SK-N-SH (cell line): ENCODE data around the gene SLC8B1. TPM values are rescaled to one million over a fixed set of nuclear protein-coding genes. Genes with fewer than 3 reads are reported as not detected.

Source experiments
- CTCF ChIA-PET: fragments of 300-600, 350-600 bp; formaldehyde crosslinking; extraction: SDS; loops from one replicate; lab custom pipeline; 2021; lab: Yijun Ruan, JAX
- POLR2A ChIA-PET: fragments of 350-600 bp; sonication (Branson Sonifier 250); formaldehyde crosslinking; extraction: SDS; loops from one replicate; lab custom pipeline; 2020; ENCODE audit warnings: antibody characterized with exemption, inconsistent platforms; lab: Yijun Ruan, JAX
- DNase-seq: peaks from one replicate; pipeline ENCODE4 v3.0.0; 2012
- H2AFZ ChIP-seq: fragments of 200-600 bp; sonication (generic); 2 replicates; pipeline ENCODE4 v1.8.1; 2016; ENCODE audit warnings: antibody characterized with exemption, mild to moderate bottlenecking, low read depth
- H3F3A ChIP-seq: fragments of 200-600 bp; sonication (generic); replicated peaks from 2 replicates; pipeline ENCODE3; 2016; ENCODE audit warnings: antibody characterized with exemption, mild to moderate bottlenecking; ENCODE audit not compliant: insufficient read depth
- H3K27ac ChIP-seq, 2 experiments: fragments of 200-500 bp in 1 of 2; fragments of 200-600 bp in 1 of 2; sonication (Bioruptor generic) in 1 of 2; sonication (generic), shearing (Covaris generic) in 1 of 2; 2 replicates each; pipeline versions ENCODE4 v1.5.1 to v1.6.1; 2014 to 2016; ENCODE audit warnings: low read depth in 2 of 2, inconsistent platforms in 1 of 2, low read length in 1 of 2, mild to moderate bottlenecking in 1 of 2, mixed read lengths in 1 of 2
- H3K27me3 ChIP-seq: fragments of 200-600 bp; sonication (generic), shearing (Covaris generic); 2 replicates; pipeline ENCODE4 v1.6.1; 2016; ENCODE audit warnings: mixed run types; ENCODE audit not compliant: insufficient read depth
- H3K36me3 ChIP-seq, 2 experiments: fragments of 200-500 bp in 1 of 2; fragments of 200-600 bp in 1 of 2; sonication (Bioruptor generic) in 1 of 2; sonication (generic) in 1 of 2; replicated peaks in 1 of 2; 2 replicates each; pipeline versions ENCODE3 to v1.5.1; 2014 to 2016; ENCODE audit warnings: low read length in 1 of 2, mild to moderate bottlenecking in 1 of 2; ENCODE audit not compliant: insufficient read depth in 2 of 2, control insufficient read depth in 1 of 2
- H3K4me1 ChIP-seq, 2 experiments: fragments of 200-500 bp in 1 of 2; fragments of 200-600 bp in 1 of 2; sonication (Bioruptor generic) in 1 of 2; sonication (generic), shearing (Covaris generic) in 1 of 2; 2 replicates each; pipeline versions ENCODE4 v1.5.1 to v1.6.1; 2014 to 2016; ENCODE audit warnings: low read depth in 1 of 2, low read length in 1 of 2, mixed run types in 1 of 2; ENCODE audit not compliant: insufficient read depth in 2 of 2, control insufficient read depth in 1 of 2
- H3K4me2 ChIP-seq: fragments of 200-600 bp; sonication (generic), shearing (Covaris generic); 2 replicates; pipeline ENCODE4 v1.6.1; 2017; ENCODE audit warnings: mixed run types
- H3K4me3 ChIP-seq, 2 experiments: fragments of 200-500 bp in 1 of 2; fragments of 200-600 bp in 1 of 2; sonication (Bioruptor generic) in 1 of 2; sonication (generic), shearing (Covaris generic) in 1 of 2; 2 replicates each; pipeline versions ENCODE4 v1.5.1 to v1.8.1; 2014 to 2016; ENCODE audit warnings: low read depth in 2 of 2, inconsistent platforms in 1 of 2, low read length in 1 of 2, mild to moderate bottlenecking in 1 of 2, mixed read lengths in 1 of 2, moderate library complexity in 1 of 2
- H3K79me2 ChIP-seq: fragments of 200-600 bp; sonication (generic); 2 replicates; pipeline ENCODE4 v1.8.1; 2017; ENCODE audit warnings: mild to moderate bottlenecking; ENCODE audit not compliant: insufficient read depth
- H3K9ac ChIP-seq: fragments of 200-600 bp; sonication (generic); 2 replicates; pipeline ENCODE4 v1.6.1; 2017; ENCODE audit warnings: mixed run types
- H3K9me2 ChIP-seq: fragments of 200-600 bp; sonication (generic); 2 replicates; pipeline ENCODE4 v1.6.1; 2017; ENCODE audit warnings: mixed run types
- H3K9me3 ChIP-seq: fragments of 200-600 bp; sonication (generic); 2 replicates; pipeline ENCODE4 v1.6.1; 2017; ENCODE audit warnings: mixed run types, mild to moderate bottlenecking, moderate library complexity
- H4K20me1 ChIP-seq: fragments of 200-600 bp; sonication (generic); 2 replicates; pipeline ENCODE4 v1.6.1; 2017; ENCODE audit warnings: mild to moderate bottlenecking, mixed run types; ENCODE audit not compliant: insufficient read depth
- CTCF ChIP-seq: fragments of 200-600 bp; sonication (generic); IDR thresholded peaks from 2 replicates; pipeline ENCODE4 v1.6.1; 2017; ENCODE audit warnings: antibody characterized with exemption, mild to moderate bottlenecking, moderate library complexity
- ELF1 ChIP-seq: IDR thresholded peaks from 2 replicates; pipeline ENCODE4 v1.4.0; 2012
- EP300 ChIP-seq, 2 experiments: IDR thresholded peaks; 2 replicates each; pipeline versions ENCODE4 v1.4.0 to v1.6.1; 2012; ENCODE audit warnings: borderline replicate concordance in 1 of 2, low read depth in 1 of 2, low read length in 1 of 2
- EZH2phosphoT487 ChIP-seq: fragments of 200-600 bp; sonication (generic); IDR thresholded peaks from 2 replicates; pipeline ENCODE4 v1.6.1; 2017; ENCODE audit warnings: low read depth, mixed run types, mild to moderate bottlenecking, antibody characterized with exemption, moderate library complexity, borderline replicate concordance
- FOXM1 ChIP-seq: IDR thresholded peaks from 2 replicates; pipeline ENCODE4 v1.4.0; 2012; ENCODE audit warnings: low read depth, mild to moderate bottlenecking
- IRF3 ChIP-seq: fragments of 150-350 bp; IDR thresholded peaks from 2 replicates; pipeline ENCODE4 v1.6.1; 2016; ENCODE audit warnings: mild to moderate bottlenecking, low read depth, low read length
- MAX ChIP-seq: IDR thresholded peaks from 2 replicates; pipeline ENCODE4 v1.4.0; 2012; ENCODE audit warnings: low read depth
- MEF2A ChIP-seq: IDR thresholded peaks from 2 replicates; pipeline ENCODE4 v1.4.0; 2012; ENCODE audit warnings: low read depth, borderline replicate concordance
- MXI1 ChIP-seq: IDR thresholded peaks from 2 replicates; pipeline ENCODE4 v1.6.1; 2012; ENCODE audit warnings: mild to moderate bottlenecking, low read depth, low read length, improper control_type of control experiment
- NFIC ChIP-seq: IDR thresholded peaks from 2 replicates; pipeline ENCODE4 v1.4.0; 2012; ENCODE audit warnings: borderline replicate concordance
- NRF1 ChIP-seq: IDR thresholded peaks from 2 replicates; pipeline ENCODE4 v1.6.1; 2012; ENCODE audit warnings: low read depth, mild to moderate bottlenecking, low read length
- RAD21 ChIP-seq: IDR thresholded peaks from 2 replicates; pipeline ENCODE4 v1.6.1; 2012; ENCODE audit warnings: mild to moderate bottlenecking, low read length
- RFX5 ChIP-seq: IDR thresholded peaks from 2 replicates; pipeline ENCODE4 v1.6.1; 2012; ENCODE audit warnings: mild to moderate bottlenecking, improper control_type of control experiment, low read length
- RXRA ChIP-seq: IDR thresholded peaks from 2 replicates; pipeline ENCODE4 v1.4.0; 2012; ENCODE audit warnings: low read depth, mild to moderate bottlenecking, borderline replicate concordance
- TCF12 ChIP-seq: IDR thresholded peaks from 2 replicates; pipeline ENCODE4 v1.4.0; 2012
- TEAD4 ChIP-seq: IDR thresholded peaks from 2 replicates; pipeline ENCODE4 v1.4.0; 2012; ENCODE audit warnings: mild to moderate bottlenecking, borderline replicate concordance; ENCODE audit not compliant: insufficient read depth
- ZBTB33 ChIP-seq: IDR thresholded peaks from 2 replicates; pipeline ENCODE4 v1.4.0; 2012; ENCODE audit warnings: low read depth, borderline replicate concordance
- whole genome bisulfite sequencing: methylation state at CpG from one replicate; pipeline ENCODE4 v1.1.6; 2017; ENCODE audit warnings: low lambda C conversion rate; 5-methylcytosine and 5-hydroxymethylcytosine counted together
- polyA plus RNA-seq, 3 experiments: library from polyadenylated mRNA; depleted of rRNA; stranded (reverse); fragments of >200 nt; gene quantifications; 2 replicates each; pipeline ENCODE4 v1.2.3, GENCODE V29; 2012

The SLC8B1 gene
- polyA plus RNA-seq, 1 of the 3 experiments (the other 2 are of a cell fraction) = 12.0 TPM

- Histone ChIP-seq H3K27me3 (no peaks in the 10 kb centered on the region), H3K79me2 (no peaks in the 10 kb centered on the region), H3K4me1 (no peaks in the 10 kb centered on the region), H3K27ac (no peak overlapping the region), H3K9me2 (no peaks in the 10 kb centered on the region), H4K20me1 (no peaks in the 10 kb centered on the region), H3K4me2 (no peak overlapping the region), H3K36me3 (peaks cover 6 to 8% of the 10 kb centered on the region in 2 experiments), H2AFZ (no peak overlapping the region), H3K9me3 (no peaks in the 10 kb centered on the region), H3K9ac (no peak overlapping the region), H3F3A (no peaks in the 10 kb centered on the region), H3K4me3 (no peak overlapping the region)
- no peak for DNase-seq
- no peak for TF ChIP-seq TCF12
- no peak for TF ChIP-seq IRF3
- no peak for TF ChIP-seq FOXM1
- no peak for TF ChIP-seq MAX
- TF ChIP-seq TEAD4 = no peak
- TF ChIP-seq EP300 (IDR thresholded peaks at IDR 0.05; ENCODE audit: borderline replicate concordance in 1 of 2, low read depth in 1 of 2, low read length in 1 of 2) = no peak
- no peak for TF ChIP-seq RFX5
- no peak for TF ChIP-seq EZH2phosphoT487
- TF ChIP-seq NRF1 = no peak
- 89% methylated on average over 2 of the region's 3 CpGs for WGBS
- CTCF ChIA-PET = no interaction called here
- POLR2A ChIA-PET = interaction anchor here (0.6 kb wide), 1 partner anchor 584 kb away, joined by 3 read pairs; no protein-coding TSS in a partner anchor
Observed at GRCh38 chr12:113373969-113374368, 39.1 kb upstream of the SLC8B1 start.

GRCh38 chr12:113373440-113373839 is 38.5 kb upstream of the SLC8B1 start:
- peaks cover 6 to 8% of the 10 kb centered on the region in 2 experiments for H3K36me3 ChIP-seq
- no peaks in the 10 kb centered on the region for H3K79me2 ChIP-seq
- H3K9ac ChIP-seq = no peak overlapping the region
- no peaks in the 10 kb centered on the region for H3K4me1 ChIP-seq
- no peaks in the 10 kb centered on the region for H3F3A ChIP-seq
- H3K4me3 ChIP-seq = no peak overlapping the region
- no peaks in the 10 kb centered on the region for H3K9me3 ChIP-seq
- DNase-seq = no peak
- no peak overlapping the region for H3K4me2 ChIP-seq
- POLR2A ChIA-PET = no interaction called here
- no peaks in the 10 kb centered on the region for H3K27me3 ChIP-seq
- no peaks in the 10 kb centered on the region for H4K20me1 ChIP-seq
- TF ChIP-seq RFX5 = no peak
- no peak for TF ChIP-seq TEAD4
- no peak for TF ChIP-seq NFIC
- no peak for TF ChIP-seq EP300 (IDR thresholded peaks at IDR 0.05; ENCODE audit: borderline replicate concordance in 1 of 2, low read depth in 1 of 2, low read length in 1 of 2)
- TF ChIP-seq ELF1 = no peak
- TF ChIP-seq, all 33 proteins: peak for 0
- Histone ChIP-seq H3K27ac (no peak overlapping the region), H2AFZ (no peak overlapping the region), H3K9me2 (no peaks in the 10 kb centered on the region)
- WGBS = 94% methylated on average over 3 of the region's 3 CpGs
- CTCF ChIA-PET = no interaction called here

GRCh38 chr12:113372371-113372770 is 37.5 kb upstream of the SLC8B1 start:
- Histone ChIP-seq H3K36me3 (peaks cover 6 to 8% of the 10 kb centered on the region in 2 experiments), H3K27me3 (no peaks in the 10 kb centered on the region), H3K9me3 (no peaks in the 10 kb centered on the region), H3K9ac (no peak overlapping the region), H4K20me1 (no peaks in the 10 kb centered on the region; the same call in 1 of the 2 replicates), H3K27ac (no peak overlapping the region), H3K4me1 (no peaks in the 10 kb centered on the region), H3K9me2 (no peaks in the 10 kb centered on the region), H2AFZ (no peak overlapping the region), H3K4me3 (no peak overlapping the region), H3K79me2 (no peaks in the 10 kb centered on the region), H3F3A (no peaks in the 10 kb centered on the region), H3K4me2 (no peak overlapping the region)
- no peak for DNase-seq
- WGBS = 89% methylated on average over 8 of the region's 9 CpGs
- CTCF ChIA-PET = no interaction called here
- POLR2A ChIA-PET = no interaction called here
- TF ChIP-seq NFIC (no peak), RXRA (no peak), RAD21 (no peak), MEF2A (no peak), MXI1 (no peak), IRF3 (no peak), CTCF (no peak), ZBTB33 (no peak)
